ENCODE data around the gene MYO9B. TPM values are rescaled to one million over a fixed set of nuclear protein-coding genes. Genes with fewer than 3 reads are reported as not detected.

Gene MYO9B
- total and polyA plus RNA-seq, 2 experiments from 2014 or later: 29.9 to 32.4 TPM

GRCh38 chr19:17135001-17135853 is 59.6 kb downstream of the MYO9B start:
- Histone ChIP-seq H3K9me3 (ENCODE audit: low read depth) (no peaks in the 10 kb centered on the region), H4K20me1 (ENCODE audit: insufficient read depth, poor library complexity, severe bottlenecking) (no peaks in the 10 kb centered on the region), H3K4me2 (peak overlapping the region; percentile 68), H3K36me3 (replicated peaks; ENCODE audit: insufficient read depth, low read depth) (no peaks in the 10 kb centered on the region), H3K27me3 (no peaks in the 10 kb centered on the region), H3K4me1 (ENCODE audit: insufficient read depth) (peaks cover 21% of the 10 kb centered on the region), H3K4me3 (no peak overlapping the region), H3K9me2 (replicated peaks; ENCODE audit: insufficient read depth) (no peaks in the 10 kb centered on the region), H2AFZ (peak overlapping the region; percentile 45), H3K79me2 (peaks cover 9% of the 10 kb centered on the region), H3K27ac (peak overlapping the region; percentile 93)
- 16% methylated on average over 30 of the region's 30 CpGs for WGBS (ENCODE audit: low lambda C conversion rate, missing lambda C conversion rate)
- peak; percentile 94 for DNase-seq (ENCODE audit: low spot score)
- TF ChIP-seq CTCF (IDR thresholded peaks at IDR 0.05; ENCODE audit: poor library complexity): peak; percentile 27
- no peak for TF ChIP-seq EZH2phosphoT487 (IDR thresholded peaks at IDR 0.05; ENCODE audit: low read depth, severe bottlenecking, unreplicated experiment)

GRCh38 chr19:17136021-17136420 is 60.4 kb downstream of the MYO9B start:
- H3K4me3 ChIP-seq: no peak overlapping the region
- no peak for TF ChIP-seq CTCF (IDR thresholded peaks at IDR 0.05; ENCODE audit: poor library complexity)
- H3K9me2 ChIP-seq (replicated peaks; ENCODE audit: insufficient read depth): no peaks in the 10 kb centered on the region
- peak overlapping the region; percentile 93 for H3K27ac ChIP-seq
- H4K20me1 ChIP-seq (ENCODE audit: insufficient read depth, poor library complexity, severe bottlenecking): no peaks in the 10 kb centered on the region
- H3K79me2 ChIP-seq: peaks cover 9% of the 10 kb centered on the region
- no peak for DNase-seq (ENCODE audit: low spot score)
- no peaks in the 10 kb centered on the region for H3K36me3 ChIP-seq (replicated peaks; ENCODE audit: insufficient read depth, low read depth)
- H3K27me3 ChIP-seq: no peaks in the 10 kb centered on the region
- H3K9me3 ChIP-seq (ENCODE audit: low read depth): no peaks in the 10 kb centered on the region
- H2AFZ ChIP-seq: no peak overlapping the region
- peaks cover 21% of the 10 kb centered on the region for H3K4me1 ChIP-seq (ENCODE audit: insufficient read depth)
- WGBS (ENCODE audit: low lambda C conversion rate, missing lambda C conversion rate): 51% methylated on average over 9 of the region's 9 CpGs
- peak overlapping the region; percentile 68 for H3K4me2 ChIP-seq

GRCh38 chr19:17136617-17137016 is 61.0 kb downstream of the MYO9B start:
- no peak for TF ChIP-seq CTCF (IDR thresholded peaks at IDR 0.05; ENCODE audit: poor library complexity)
- no peak for TF ChIP-seq EZH2 (IDR thresholded peaks at IDR 0.05; ENCODE audit: borderline replicate concordance)
- TF ChIP-seq EZH2phosphoT487 (IDR thresholded peaks at IDR 0.05; ENCODE audit: low read depth, severe bottlenecking, unreplicated experiment): no peak
- Histone ChIP-seq H3K4me1 (ENCODE audit: insufficient read depth) (peaks cover 21% of the 10 kb centered on the region), H3K79me2 (peaks cover 9% of the 10 kb centered on the region), H3K27ac (peak overlapping the region; percentile 93), H3K9me3 (ENCODE audit: low read depth) (no peaks in the 10 kb centered on the region), H3K4me3 (no peak overlapping the region), H2AFZ (no peak overlapping the region), H3K4me2 (no peak overlapping the region), H3K36me3 (replicated peaks; ENCODE audit: insufficient read depth, low read depth) (no peaks in the 10 kb centered on the region), H3K9me2 (replicated peaks; ENCODE audit: insufficient read depth) (no peaks in the 10 kb centered on the region), H4K20me1 (ENCODE audit: insufficient read depth, poor library complexity, severe bottlenecking) (no peaks in the 10 kb centered on the region), H3K27me3 (no peaks in the 10 kb centered on the region)
- 79% methylated on average over 11 of the region's 11 CpGs for WGBS (ENCODE audit: low lambda C conversion rate, missing lambda C conversion rate)
- DNase-seq (ENCODE audit: low spot score): no peak

All from hepatocyte (in vitro differentiated cells).